ENCODE results near the gene ANKRD13D. TPM values are rescaled to one million over a fixed set of nuclear protein-coding genes. Genes with fewer than 3 reads are reported as not detected.

The ANKRD13D gene
- total RNA-seq, 4 donors from 2014 or later = 5.8 to 10.6 (median 9.7) TPM

GRCh38 chr11:67243051-67243450 lies 46.1 kb upstream of the ANKRD13D start:
- Histone ChIP-seq H3K9me3 (no peaks in the 10 kb centered on the region), H3K4me1 (peaks cover 38 to 52% of the 10 kb centered on the region in 2 donors), H3K27ac (peak overlapping the region in 2 of 4 donors; percentile 14 to 89), H3K27me3 (no peaks in the 10 kb centered on the region), H3K4me3 (no peak overlapping the region), H3K36me3 (peaks cover 0 to 50% of the 10 kb centered on the region in 2 donors)
- DNase-seq (no peak), ATAC-seq (no peak)
- in situ Hi-C loops (cut with MboI; ENCODE audit: low sequenced_read_pairs in 4 of 4) = no loop called here
- TF ChIP-seq POLR2A (IDR thresholded peaks at IDR 0.05) = no peak
- TF ChIP-seq CTCF (IDR thresholded peaks at IDR 0.05 in 4 of 5, conservative IDR thresholded peaks at IDR 0.05 in 1 of 5) = no peak
- intact Hi-C loops (cut with DNase I; ENCODE audit: low total_unique reads) = no loop called here

- TF ChIP-seq CTCF (IDR thresholded peaks at IDR 0.05 in 4 of 5, conservative IDR thresholded peaks at IDR 0.05 in 1 of 5) (no peak), POLR2A (IDR thresholded peaks at IDR 0.05) (no peak)
- Histone ChIP-seq H3K27ac (peak overlapping the region in 2 of 4 donors; percentile 20 to 89), H3K27me3 (no peaks in the 10 kb centered on the region)
These were observed 44.1 kb upstream of the ANKRD13D start for GRCh38 chr11:67245046-67245445.

GRCh38 chr11:67247946-67248550 lies 41.1 kb upstream of the ANKRD13D start:
- in situ Hi-C loops (cut with MboI; ENCODE audit: low sequenced_read_pairs in 4 of 4) (no loop called here), intact Hi-C loops (cut with DNase I; ENCODE audit: low total_unique reads) (no loop called here)
- Histone ChIP-seq H3K9me3 (no peaks in the 10 kb centered on the region), H3K36me3 (peaks cover 0 to 97% of the 10 kb centered on the region in 2 donors), H3K4me3 (no peak overlapping the region), H3K4me1 (peaks cover 9 to 28% of the 10 kb centered on the region in 2 donors), H3K27me3 (no peaks in the 10 kb centered on the region), H3K27ac (peak overlapping the region; percentile 20 to 72 (median 58))
- no peak for DNase-seq
- ATAC-seq = no peak
- TF ChIP-seq POLR2A (IDR thresholded peaks at IDR 0.05) = no peak
- no peak for TF ChIP-seq CTCF (IDR thresholded peaks at IDR 0.05 in 4 of 5, conservative IDR thresholded peaks at IDR 0.05 in 1 of 5)

More at GRCh38 chr11:67245046-67245445, 44.1 kb upstream of the ANKRD13D start:
- in situ Hi-C loops (cut with MboI; ENCODE audit: low sequenced_read_pairs in 4 of 4) (no loop called here), intact Hi-C loops (cut with DNase I; ENCODE audit: low total_unique reads) (no loop called here)
- H3K4me3 ChIP-seq = no peak overlapping the region
- ATAC-seq (no peak), DNase-seq (no peak)
- H3K9me3 ChIP-seq = no peaks in the 10 kb centered on the region
- H3K4me1 ChIP-seq = peaks cover 31 to 49% of the 10 kb centered on the region in 2 donors
- H3K36me3 ChIP-seq = peaks cover 0 to 70% of the 10 kb centered on the region in 2 donors

GRCh38 chr11:67248653-67249052 lies 40.5 kb upstream of the ANKRD13D start:
- Histone ChIP-seq H3K4me3 (no peak overlapping the region), H3K9me3 (no peaks in the 10 kb centered on the region), H3K27me3 (no peaks in the 10 kb centered on the region), H3K4me1 (peaks cover 9 to 25% of the 10 kb centered on the region in 2 donors), H3K27ac (peak overlapping the region; percentile 20 to 72 (median 58)), H3K36me3 (peaks cover 0 to 97% of the 10 kb centered on the region in 2 donors)
- TF ChIP-seq CTCF (IDR thresholded peaks at IDR 0.05 in 4 of 5, conservative IDR thresholded peaks at IDR 0.05 in 1 of 5) = no peak
- no peak for TF ChIP-seq POLR2A (IDR thresholded peaks at IDR 0.05)
- peak; percentile 86 to 91 for ATAC-seq
- intact Hi-C loops (cut with DNase I; ENCODE audit: low total_unique reads) (no loop called here), in situ Hi-C loops (cut with MboI; ENCODE audit: low sequenced_read_pairs in 4 of 4) (no loop called here)
- peak; percentile 76 to 89 for DNase-seq

Measured in gastrocnemius medialis (tissue), 4 donors.